ENCODE data around the gene SYN1.
A peak's percentile ranks its signal among the peaks of the same experiment; 100 is the strongest.

DNA sequence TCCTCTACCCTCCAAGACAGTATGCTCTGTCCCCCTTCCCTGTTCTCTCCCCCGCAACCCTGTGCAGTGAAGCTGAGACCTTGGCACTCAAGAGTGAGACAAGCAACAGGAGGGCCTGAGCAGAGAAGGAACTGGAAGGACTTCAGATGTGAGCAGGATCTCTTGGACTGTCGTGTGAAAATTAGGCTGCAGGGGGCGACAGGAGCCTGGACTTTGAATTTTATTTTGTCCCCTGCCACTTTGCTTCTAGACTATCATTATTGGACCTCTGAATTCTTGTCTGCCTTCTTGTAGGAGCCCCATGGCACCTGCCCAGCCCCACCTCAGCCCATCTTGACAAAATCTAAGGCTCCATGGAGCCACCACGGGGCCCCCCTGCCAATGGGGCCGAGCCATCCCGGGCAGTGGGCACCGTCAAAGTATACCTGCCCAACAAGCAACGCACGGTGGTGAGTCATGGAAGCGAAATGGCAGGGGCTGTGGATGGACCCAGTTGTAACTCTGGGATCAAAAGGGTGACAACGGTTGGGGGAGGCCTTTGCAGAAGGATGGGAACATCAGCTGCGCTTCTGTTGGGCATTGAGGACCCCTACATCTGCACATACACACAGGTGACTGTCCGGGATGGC is 56.9 kb downstream of the SYN1 start:
- TF ChIP-seq POLR2A (IDR thresholded peaks at IDR 0.05), result no peak
- TF ChIP-seq, protein P1, sequence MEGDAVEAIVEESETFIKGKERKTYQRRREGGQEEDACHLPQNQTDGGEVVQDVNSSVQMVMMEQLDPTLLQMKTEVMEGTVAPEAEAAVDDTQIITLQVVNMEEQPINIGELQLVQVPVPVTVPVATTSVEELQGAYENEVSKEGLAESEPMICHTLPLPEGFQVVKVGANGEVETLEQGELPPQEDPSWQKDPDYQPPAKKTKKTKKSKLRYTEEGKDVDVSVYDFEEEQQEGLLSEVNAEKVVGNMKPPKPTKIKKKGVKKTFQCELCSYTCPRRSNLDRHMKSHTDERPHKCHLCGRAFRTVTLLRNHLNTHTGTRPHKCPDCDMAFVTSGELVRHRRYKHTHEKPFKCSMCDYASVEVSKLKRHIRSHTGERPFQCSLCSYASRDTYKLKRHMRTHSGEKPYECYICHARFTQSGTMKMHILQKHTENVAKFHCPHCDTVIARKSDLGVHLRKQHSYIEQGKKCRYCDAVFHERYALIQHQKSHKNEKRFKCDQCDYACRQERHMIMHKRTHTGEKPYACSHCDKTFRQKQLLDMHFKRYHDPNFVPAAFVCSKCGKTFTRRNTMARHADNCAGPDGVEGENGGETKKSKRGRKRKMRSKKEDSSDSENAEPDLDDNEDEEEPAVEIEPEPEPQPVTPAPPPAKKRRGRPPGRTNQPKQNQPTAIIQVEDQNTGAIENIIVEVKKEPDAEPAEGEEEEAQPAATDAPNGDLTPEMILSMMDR (IDR thresholded peaks at IDR 0.05), result peak in 3 of 6 experiments; percentile 15 to 40 (median 25)
